ENCODE data around the gene CABP7. TPM values are rescaled to one million over a fixed set of nuclear protein-coding genes. Genes with fewer than 3 reads are reported as not detected.

Gene CABP7
- polyA plus RNA-seq, 1 donor (not counting 4 experiments of a cell fraction or from before 2014, with no cell fraction given) = not detected

- no peak overlapping the region for H3K27ac ChIP-seq (ENCODE audit: control insufficient read depth, insufficient read depth, low read length)
- no peak overlapping the region for H2AFZ ChIP-seq (ENCODE audit: control insufficient read depth, low read length)
- no peak overlapping the region for H3K9ac ChIP-seq (ENCODE audit: control insufficient read depth, extremely low read depth, insufficient read depth, low read length)
- H3K4me2 ChIP-seq (ENCODE audit: control insufficient read depth, extremely low read depth, insufficient read depth, low read depth, low read length) = no peak overlapping the region
- H3K36me3 ChIP-seq (ENCODE audit: control insufficient read depth in 2 of 2, extremely low read depth in 1 of 2, insufficient read depth in 2 of 2, low read length in 2 of 2) = no peaks in the 10 kb centered on the region
- no peak for FAIRE-seq
- H3K9me1 ChIP-seq (ENCODE audit: control insufficient read depth, extremely low read depth, insufficient read depth, low read length) = no peaks in the 10 kb centered on the region
- dilution Hi-C loops (cut with MboI; ENCODE audit: extremely low pct_ligation_motif_present, low sequenced_read_pairs) = no loop called here
- H3K9me3 ChIP-seq (ENCODE audit: control insufficient read depth, low read depth, low read length) = no peaks in the 10 kb centered on the region
- peaks cover 11% of the 10 kb centered on the region for H3K4me1 ChIP-seq (ENCODE audit: control insufficient read depth, extremely low read depth, insufficient read depth, low read length)
- no peaks in the 10 kb centered on the region for H4K20me1 ChIP-seq (ENCODE audit: control insufficient read depth, extremely low read depth, insufficient read depth, low read length)
- H3K4me3 ChIP-seq (ENCODE audit: control insufficient read depth in 2 of 3, extremely low read depth in 1 of 3, insufficient read depth in 2 of 3, low read depth in 1 of 3, low read length in 3 of 3) = no peak overlapping the region
- H3K79me2 ChIP-seq (ENCODE audit: control insufficient read depth, insufficient read depth, low read length) = no peaks in the 10 kb centered on the region
- DNase-seq (ENCODE audit: low read depth, low spot score) = no peak
- TF ChIP-seq CTCF (optimal IDR thresholded peaks at IDR 0.05 in 1 of 3, IDR thresholded peaks at IDR 0.05 in 1 of 3, conservative IDR thresholded peaks at IDR 0.05 in 1 of 3; ENCODE audit: extremely low read depth in 1 of 3, insufficient read depth in 2 of 3, low read length in 3 of 3) (no peak), EZH2 (IDR thresholded peaks at IDR 0.05; ENCODE audit: low read length) (no peak)
- peaks cover 51% of the 10 kb centered on the region for H3K27me3 ChIP-seq (ENCODE audit: control insufficient read depth, extremely low read depth, insufficient read depth, low read length)
Measured at GRCh38 chr22:29722151-29722550, 2.3 kb downstream of the CABP7 start.

GRCh38 chr22:29722587-29722986 lies 2.8 kb downstream of the CABP7 start:
- H3K36me3 ChIP-seq (ENCODE audit: control insufficient read depth in 2 of 2, extremely low read depth in 1 of 2, insufficient read depth in 2 of 2, low read length in 2 of 2) = no peaks in the 10 kb centered on the region
- TF ChIP-seq EZH2 (IDR thresholded peaks at IDR 0.05; ENCODE audit: low read length) = no peak
- TF ChIP-seq CTCF (optimal IDR thresholded peaks at IDR 0.05 in 1 of 3, IDR thresholded peaks at IDR 0.05 in 1 of 3, conservative IDR thresholded peaks at IDR 0.05 in 1 of 3; ENCODE audit: extremely low read depth in 1 of 3, insufficient read depth in 2 of 3, low read length in 3 of 3) = no peak
- DNase-seq (ENCODE audit: low read depth, low spot score) (no peak), FAIRE-seq (no peak)
- no peaks in the 10 kb centered on the region for H3K79me2 ChIP-seq (ENCODE audit: control insufficient read depth, insufficient read depth, low read length)
- H3K9me3 ChIP-seq (ENCODE audit: control insufficient read depth, low read depth, low read length) = no peaks in the 10 kb centered on the region
- no peak overlapping the region for H3K27ac ChIP-seq (ENCODE audit: control insufficient read depth, insufficient read depth, low read length)
- no peak overlapping the region for H2AFZ ChIP-seq (ENCODE audit: control insufficient read depth, low read length)
- H3K4me2 ChIP-seq (ENCODE audit: control insufficient read depth, extremely low read depth, insufficient read depth, low read depth, low read length) = no peak overlapping the region
- H3K27me3 ChIP-seq (ENCODE audit: control insufficient read depth, extremely low read depth, insufficient read depth, low read length) = peaks cover 51% of the 10 kb centered on the region
- dilution Hi-C loops (cut with MboI; ENCODE audit: extremely low pct_ligation_motif_present, low sequenced_read_pairs) = no loop called here
- no peak overlapping the region for H3K9ac ChIP-seq (ENCODE audit: control insufficient read depth, extremely low read depth, insufficient read depth, low read length)
- H3K4me3 ChIP-seq (ENCODE audit: control insufficient read depth in 2 of 3, extremely low read depth in 1 of 3, insufficient read depth in 2 of 3, low read depth in 1 of 3, low read length in 3 of 3) = no peak overlapping the region
- no peaks in the 10 kb centered on the region for H3K9me1 ChIP-seq (ENCODE audit: control insufficient read depth, extremely low read depth, insufficient read depth, low read length)
- H3K4me1 ChIP-seq (ENCODE audit: control insufficient read depth, extremely low read depth, insufficient read depth, low read length) = peaks cover 8% of the 10 kb centered on the region
- no peaks in the 10 kb centered on the region for H4K20me1 ChIP-seq (ENCODE audit: control insufficient read depth, extremely low read depth, insufficient read depth, low read length)
